HEK293 (cell line): Measurements from ENCODE around the gene CYP3A7.
"Not testable (repeated sequence)": the region's sequence is repeated elsewhere in the genome, so short reads cannot be mapped to it uniquely, and the experiment has no call there.

Source experiments
- CTCF ChIA-PET: fragments of 350-600 bp; formaldehyde crosslinking; extraction: SDS; loops from one replicate; lab custom pipeline; 2021; ENCODE audit warnings: antibody characterized with exemption; lab: Yijun Ruan, JAX
- POLR2A ChIA-PET: fragments of 300-600 bp; formaldehyde crosslinking; extraction: SDS; loops from one replicate; lab custom pipeline; 2020; ENCODE audit warnings: antibody characterized with exemption, inconsistent platforms; lab: Yijun Ruan, JAX
- H3K27ac ChIP-seq: fragments of 200-500 bp; sonication (Bioruptor generic); 2 replicates; pipeline ENCODE4 v1.5.1; 2014; ENCODE audit warnings: low read depth, low read length, control low read depth, inconsistent platforms; ENCODE audit errors: extremely low read depth
- H3K36me3 ChIP-seq, 2 experiments: fragments of 200-500 bp in 1 of 2; sonication (Bioruptor generic) in 1 of 2; 1 replicate in 1 of 2; 2 replicates in 1 of 2; pipeline ENCODE4 v1.5.1; 2014 to 2017; ENCODE audit warnings: inconsistent platforms in 2 of 2, low read length in 2 of 2; ENCODE audit not compliant: control insufficient read depth in 2 of 2, insufficient read depth in 1 of 2
- H3K4me1 ChIP-seq: fragments of 200-500 bp; sonication (Bioruptor generic); 2 replicates; pipeline ENCODE4 v1.5.1; 2014; ENCODE audit warnings: mild to moderate bottlenecking, low read length, inconsistent platforms; ENCODE audit not compliant: control insufficient read depth, insufficient read depth
- H3K4me3 ChIP-seq: 2 replicates; pipeline ENCODE4 v1.5.1; 2011; ENCODE audit warnings: low read depth, mild to moderate bottlenecking, control low read depth, low read length, moderate library complexity
- H3K9me3 ChIP-seq: fragments of 200-500 bp; sonication (Bioruptor generic); 2 replicates; pipeline ENCODE4 v1.5.1; 2014; ENCODE audit warnings: low read depth, low read length, inconsistent platforms; ENCODE audit not compliant: control insufficient read depth, insufficient read depth
- HOXC10 ChIP-seq: sonication (generic); formaldehyde crosslinking; IDR thresholded peaks from 2 replicates; pipeline ENCODE4 v1.8.1; 2023; ENCODE audit warnings: mild to moderate bottlenecking, missing genetic modification reagents
- ZNF146 ChIP-seq: fragments of 450-650 bp; formaldehyde crosslinking; IDR thresholded peaks from 2 replicates; pipeline ENCODE4 v1.5.1; 2016; ENCODE audit warnings: missing biosample characterization, missing genetic modification characterization
- ZNF221 ChIP-seq: fragments of 450-650 bp; formaldehyde crosslinking; IDR thresholded peaks from 2 replicates; pipeline ENCODE4 v1.5.1; 2017; ENCODE audit warnings: missing biosample characterization, missing genetic modification characterization, borderline replicate concordance
- ZNF26 ChIP-seq: fragments of 450-650 bp; formaldehyde crosslinking; IDR thresholded peaks from 2 replicates; pipeline ENCODE4 v1.5.1; 2016; ENCODE audit warnings: missing biosample characterization, missing genetic modification characterization
- ZNF404 ChIP-seq: fragments of 450-650 bp; formaldehyde crosslinking; IDR thresholded peaks from 2 replicates; pipeline ENCODE4 v1.5.1; 2017; ENCODE audit warnings: missing biosample characterization, missing genetic modification characterization
- ZNF629 ChIP-seq: fragments of 450-650 bp; formaldehyde crosslinking; IDR thresholded peaks from 2 replicates; pipeline ENCODE4 v1.5.1; 2017; ENCODE audit warnings: missing biosample characterization, missing genetic modification characterization
- ZNF670 ChIP-seq: fragments of 450-650 bp; formaldehyde crosslinking; IDR thresholded peaks from 2 replicates; pipeline ENCODE4 v1.5.1; 2016; ENCODE audit warnings: missing biosample characterization, missing genetic modification characterization, low read depth
- ZNF776 ChIP-seq: fragments of 450-650 bp; formaldehyde crosslinking; IDR thresholded peaks from 2 replicates; pipeline ENCODE4 v1.5.0; 2017; ENCODE audit warnings: missing biosample characterization, missing genetic modification characterization, borderline replicate concordance
- ZNF830 ChIP-seq: fragments of 450-650 bp; IDR thresholded peaks from 2 replicates; pipeline ENCODE4 v1.5.0; 2018; ENCODE audit warnings: missing biosample characterization, missing genetic modification characterization, low read depth, mild to moderate bottlenecking, moderate library complexity
- ZNF843 ChIP-seq: fragments of 450-650 bp; formaldehyde crosslinking; IDR thresholded peaks from 2 replicates; pipeline ENCODE4 v1.5.1; 2016; ENCODE audit warnings: missing biosample characterization, missing genetic modification characterization
- TF ChIP-seq, protein P1 (sequence below): fragments of 450-650 bp; formaldehyde crosslinking; IDR thresholded peaks from 2 replicates; pipeline ENCODE4 v1.5.0; 2017; ENCODE audit warnings: missing biosample characterization, missing genetic modification characterization, borderline replicate concordance
- TF ChIP-seq, protein P2 (sequence below): fragments of 450-650 bp; formaldehyde crosslinking; IDR thresholded peaks from 2 replicates; pipeline ENCODE4 v1.5.1; 2016; ENCODE audit warnings: missing biosample characterization, missing genetic modification characterization
- TF ChIP-seq, protein P3 (sequence below): fragments of 450-650 bp; formaldehyde crosslinking; conservative IDR thresholded peaks from 2 replicates; pipeline ENCODE4 v1.5.1; 2016; ENCODE audit warnings: low read depth, missing biosample characterization, missing genetic modification characterization

CYP3A7 gene

DNA sequence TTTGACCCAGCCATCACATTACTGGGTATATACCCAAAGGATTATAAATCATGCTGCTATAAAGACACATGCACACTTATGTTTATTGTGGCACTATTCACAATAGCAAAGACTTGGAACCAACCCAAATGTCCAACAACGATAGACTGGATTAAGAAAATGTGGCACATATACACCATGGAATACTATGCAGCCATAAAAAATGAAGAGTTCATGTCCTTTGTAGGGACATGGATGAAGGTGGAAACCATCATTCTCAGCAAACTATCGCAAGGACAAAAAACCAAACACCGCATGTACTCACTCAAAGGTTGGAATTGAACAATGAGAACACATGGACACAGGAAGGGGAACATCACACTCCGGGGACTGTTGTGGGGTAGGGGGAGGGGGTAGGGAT, 44.1 kb downstream of the CYP3A7 start:
- H3K4me1 ChIP-seq, CTCF ChIA-PET, H3K9me3 ChIP-seq, H3K36me3 ChIP-seq, POLR2A ChIA-PET: not testable (repeated sequence)
- peak; percentile 83 for TF ChIP-seq ZNF146 (tag by site-specific recombination)
- TF ChIP-seq, all 188 proteins: peak for 1; not testable (repeated sequence) for 187
- not testable (repeated sequence) for H3K4me3 ChIP-seq, H3K27ac ChIP-seq

GRCh38 chr7:99685871-99686608, 49.0 kb downstream of the CYP3A7 start:
- H3K27ac ChIP-seq: not testable (repeated sequence)
- CTCF ChIA-PET: interaction anchor here (0.7 kb wide), 1 partner anchor 279 kb away, joined by 4 read pairs; no protein-coding TSS in a partner anchor

GRCh38 chr7:99685129-99685758, 49.8 kb downstream of the CYP3A7 start:
- Histone ChIP-seq H3K27ac (no peak overlapping the region), H3K4me3 (no peak overlapping the region), H3K36me3 (no peaks in the 10 kb centered on the region), H3K9me3 (no peaks in the 10 kb centered on the region), H3K4me1 (no peaks in the 10 kb centered on the region)
- POLR2A ChIA-PET: interaction anchor here (0.6 kb wide), 1 partner anchor 297 kb away, joined by 3 read pairs; no protein-coding TSS in a partner anchor
- TF ChIP-seq, protein P1, sequence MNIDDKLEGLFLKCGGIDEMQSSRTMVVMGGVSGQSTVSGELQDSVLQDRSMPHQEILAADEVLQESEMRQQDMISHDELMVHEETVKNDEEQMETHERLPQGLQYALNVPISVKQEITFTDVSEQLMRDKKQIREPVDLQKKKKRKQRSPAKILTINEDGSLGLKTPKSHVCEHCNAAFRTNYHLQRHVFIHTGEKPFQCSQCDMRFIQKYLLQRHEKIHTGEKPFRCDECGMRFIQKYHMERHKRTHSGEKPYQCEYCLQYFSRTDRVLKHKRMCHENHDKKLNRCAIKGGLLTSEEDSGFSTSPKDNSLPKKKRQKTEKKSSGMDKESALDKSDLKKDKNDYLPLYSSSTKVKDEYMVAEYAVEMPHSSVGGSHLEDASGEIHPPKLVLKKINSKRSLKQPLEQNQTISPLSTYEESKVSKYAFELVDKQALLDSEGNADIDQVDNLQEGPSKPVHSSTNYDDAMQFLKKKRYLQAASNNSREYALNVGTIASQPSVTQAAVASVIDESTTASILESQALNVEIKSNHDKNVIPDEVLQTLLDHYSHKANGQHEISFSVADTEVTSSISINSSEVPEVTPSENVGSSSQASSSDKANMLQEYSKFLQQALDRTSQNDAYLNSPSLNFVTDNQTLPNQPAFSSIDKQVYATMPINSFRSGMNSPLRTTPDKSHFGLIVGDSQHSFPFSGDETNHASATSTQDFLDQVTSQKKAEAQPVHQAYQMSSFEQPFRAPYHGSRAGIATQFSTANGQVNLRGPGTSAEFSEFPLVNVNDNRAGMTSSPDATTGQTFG: no peak
- TF ChIP-seq, protein P2, sequence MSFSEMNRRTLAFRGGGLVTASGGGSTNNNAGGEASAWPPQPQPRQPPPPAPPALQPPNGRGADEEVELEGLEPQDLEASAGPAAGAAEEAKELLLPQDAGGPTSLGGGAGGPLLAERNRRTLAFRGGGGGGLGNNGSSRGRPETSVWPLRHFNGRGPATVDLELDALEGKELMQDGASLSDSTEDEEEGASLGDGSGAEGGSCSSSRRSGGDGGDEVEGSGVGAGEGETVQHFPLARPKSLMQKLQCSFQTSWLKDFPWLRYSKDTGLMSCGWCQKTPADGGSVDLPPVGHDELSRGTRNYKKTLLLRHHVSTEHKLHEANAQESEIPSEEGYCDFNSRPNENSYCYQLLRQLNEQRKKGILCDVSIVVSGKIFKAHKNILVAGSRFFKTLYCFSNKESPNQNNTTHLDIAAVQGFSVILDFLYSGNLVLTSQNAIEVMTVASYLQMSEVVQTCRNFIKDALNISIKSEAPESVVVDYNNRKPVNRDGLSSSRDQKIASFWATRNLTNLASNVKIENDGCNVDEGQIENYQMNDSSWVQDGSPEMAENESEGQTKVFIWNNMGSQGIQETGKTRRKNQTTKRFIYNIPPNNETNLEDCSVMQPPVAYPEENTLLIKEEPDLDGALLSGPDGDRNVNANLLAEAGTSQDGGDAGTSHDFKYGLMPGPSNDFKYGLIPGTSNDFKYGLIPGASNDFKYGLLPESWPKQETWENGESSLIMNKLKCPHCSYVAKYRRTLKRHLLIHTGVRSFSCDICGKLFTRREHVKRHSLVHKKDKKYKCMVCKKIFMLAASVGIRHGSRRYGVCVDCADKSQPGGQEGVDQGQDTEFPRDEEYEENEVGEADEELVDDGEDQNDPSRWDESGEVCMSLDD: no peak
- TF ChIP-seq ZNF221: no peak
- no peak for TF ChIP-seq ZNF830 (tag by site-specific recombination)
- no peak for TF ChIP-seq ZNF26 (tag by site-specific recombination)
- TF ChIP-seq ZNF843 (tag by site-specific recombination): no peak
- TF ChIP-seq ZNF404: no peak
- TF ChIP-seq, protein P3, sequence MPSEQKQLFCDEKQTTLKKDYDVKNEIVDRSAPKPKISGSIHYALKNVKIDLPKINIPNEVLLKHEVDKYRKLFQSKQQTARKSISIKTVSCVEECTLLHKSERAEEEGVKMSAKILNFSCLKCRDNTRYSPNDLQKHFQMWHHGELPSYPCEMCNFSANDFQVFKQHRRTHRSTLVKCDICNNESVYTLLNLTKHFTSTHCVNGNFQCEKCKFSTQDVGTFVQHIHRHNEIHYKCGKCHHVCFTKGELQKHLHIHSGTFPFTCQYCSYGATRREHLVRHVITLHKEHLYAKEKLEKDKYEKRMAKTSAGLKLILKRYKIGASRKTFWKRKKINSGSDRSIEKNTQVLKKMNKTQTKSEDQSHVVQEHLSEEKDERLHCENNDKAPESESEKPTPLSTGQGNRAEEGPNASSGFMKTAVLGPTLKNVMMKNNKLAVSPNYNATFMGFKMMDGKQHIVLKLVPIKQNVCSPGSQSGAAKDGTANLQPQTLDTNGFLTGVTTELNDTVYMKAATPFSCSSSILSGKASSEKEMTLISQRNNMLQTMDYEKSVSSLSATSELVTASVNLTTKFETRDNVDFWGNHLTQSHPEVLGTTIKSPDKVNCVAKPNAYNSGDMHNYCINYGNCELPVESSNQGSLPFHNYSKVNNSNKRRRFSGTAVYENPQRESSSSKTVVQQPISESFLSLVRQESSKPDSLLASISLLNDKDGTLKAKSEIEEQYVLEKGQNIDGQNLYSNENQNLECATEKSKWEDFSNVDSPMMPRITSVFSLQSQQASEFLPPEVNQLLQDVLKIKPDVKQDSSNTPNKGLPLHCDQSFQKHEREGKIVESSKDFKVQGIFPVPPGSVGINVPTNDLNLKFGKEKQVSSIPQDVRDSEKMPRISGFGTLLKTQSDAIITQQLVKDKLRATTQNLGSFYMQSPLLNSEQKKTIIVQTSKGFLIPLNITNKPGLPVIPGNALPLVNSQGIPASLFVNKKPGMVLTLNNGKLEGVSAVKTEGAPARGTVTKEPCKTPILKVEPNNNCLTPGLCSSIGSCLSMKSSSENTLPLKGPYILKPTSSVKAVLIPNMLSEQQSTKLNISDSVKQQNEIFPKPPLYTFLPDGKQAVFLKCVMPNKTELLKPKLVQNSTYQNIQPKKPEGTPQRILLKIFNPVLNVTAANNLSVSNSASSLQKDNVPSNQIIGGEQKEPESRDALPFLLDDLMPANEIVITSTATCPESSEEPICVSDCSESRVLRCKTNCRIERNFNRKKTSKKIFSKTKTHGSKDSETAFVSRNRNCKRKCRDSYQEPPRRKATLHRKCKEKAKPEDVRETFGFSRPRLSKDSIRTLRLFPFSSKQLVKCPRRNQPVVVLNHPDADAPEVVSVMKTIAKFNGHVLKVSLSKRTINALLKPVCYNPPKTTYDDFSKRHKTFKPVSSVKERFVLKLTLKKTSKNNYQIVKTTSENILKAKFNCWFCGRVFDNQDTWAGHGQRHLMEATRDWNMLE (tag by site-specific recombination): no peak
- TF ChIP-seq HOXC10 (CRISPR knock-in tag): no peak
- TF ChIP-seq ZNF776 (tag by site-specific recombination): no peak
- no peak for TF ChIP-seq ZNF629
- TF ChIP-seq ZNF670 (tag by site-specific recombination): no peak
- CTCF ChIA-PET: interaction anchor here (0.7 kb wide), 1 partner anchor 278 kb away, joined by 4 read pairs; no protein-coding TSS in a partner anchor

More at GRCh38 chr7:99685871-99686608, 49.0 kb downstream of the CYP3A7 start:
- POLR2A ChIA-PET: interaction anchor here (1.1 kb wide), 1 partner anchor 70 kb away, joined by 3 read pairs; the partner anchor contains the start of gene ZSCAN25
- H3K4me3 ChIP-seq, H3K36me3 ChIP-seq, H3K4me1 ChIP-seq, H3K9me3 ChIP-seq: not testable (repeated sequence)
